ENCODE results near the gene U2AF1L4.

DNA sequence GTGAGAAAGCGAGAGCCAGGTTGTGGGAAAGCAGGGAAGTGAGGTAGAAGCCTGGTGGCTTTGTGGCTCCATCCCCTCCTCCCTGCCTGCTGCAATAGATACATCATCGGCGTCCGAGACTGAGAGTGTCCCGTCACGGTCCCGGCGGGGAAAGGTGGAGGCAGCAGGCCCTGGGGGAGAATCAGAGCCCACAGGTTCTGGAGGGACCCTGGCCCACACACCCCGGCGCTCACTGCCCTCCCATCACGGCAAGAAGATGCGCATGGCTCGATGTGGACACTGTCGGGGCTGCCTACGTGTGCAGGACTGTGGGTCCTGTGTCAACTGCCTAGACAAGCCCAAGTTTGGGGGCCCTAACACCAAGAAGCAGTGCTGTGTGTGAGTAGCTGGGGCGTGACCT, 22.3 kb downstream of the U2AF1L4 start:
- TF ChIP-seq, protein P1, sequence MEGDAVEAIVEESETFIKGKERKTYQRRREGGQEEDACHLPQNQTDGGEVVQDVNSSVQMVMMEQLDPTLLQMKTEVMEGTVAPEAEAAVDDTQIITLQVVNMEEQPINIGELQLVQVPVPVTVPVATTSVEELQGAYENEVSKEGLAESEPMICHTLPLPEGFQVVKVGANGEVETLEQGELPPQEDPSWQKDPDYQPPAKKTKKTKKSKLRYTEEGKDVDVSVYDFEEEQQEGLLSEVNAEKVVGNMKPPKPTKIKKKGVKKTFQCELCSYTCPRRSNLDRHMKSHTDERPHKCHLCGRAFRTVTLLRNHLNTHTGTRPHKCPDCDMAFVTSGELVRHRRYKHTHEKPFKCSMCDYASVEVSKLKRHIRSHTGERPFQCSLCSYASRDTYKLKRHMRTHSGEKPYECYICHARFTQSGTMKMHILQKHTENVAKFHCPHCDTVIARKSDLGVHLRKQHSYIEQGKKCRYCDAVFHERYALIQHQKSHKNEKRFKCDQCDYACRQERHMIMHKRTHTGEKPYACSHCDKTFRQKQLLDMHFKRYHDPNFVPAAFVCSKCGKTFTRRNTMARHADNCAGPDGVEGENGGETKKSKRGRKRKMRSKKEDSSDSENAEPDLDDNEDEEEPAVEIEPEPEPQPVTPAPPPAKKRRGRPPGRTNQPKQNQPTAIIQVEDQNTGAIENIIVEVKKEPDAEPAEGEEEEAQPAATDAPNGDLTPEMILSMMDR (IDR thresholded peaks at IDR 0.05), result no peak
- TF ChIP-seq EZH2 (IDR thresholded peaks at IDR 0.05) (no peak), EZH2phosphoT487 (IDR thresholded peaks at IDR 0.05) (no peak)
